ENCODE data around the gene PAX2.

GRCh38 chr10:100866575-100867098, 121.3 kb downstream of the PAX2 start:
- no peak for TF ChIP-seq CTCF (IDR thresholded peaks at IDR 0.05)
- TF ChIP-seq POLR2A (IDR thresholded peaks at IDR 0.05): no peak

Measured in testis (tissue), 2 donors.